SK-N-DZ (cell line): Measurements from ENCODE around the gene NEU1.
"Not testable (repeated sequence)": the region's sequence is repeated elsewhere in the genome, so short reads cannot be mapped to it uniquely, and the experiment has no call there.

Experiments used
- DNase-seq: peaks from one replicate; pipeline ENCODE4 v3.0.0-alpha.2; 2015; ENCODE audit warnings: low spot score
- small RNA-seq, 2 experiments: library from RNA; depleted of rRNA; stranded (forward); fragments of <200 nt; gene quantifications; one replicate each; pipeline ENCODE3, GENCODE V24; 2014

NEU1 gene

GRCh38 chr6:31820399-31820798 is 42.2 kb downstream of the NEU1 start:
- not testable (repeated sequence) for DNase-seq

GRCh38 chr6:31819871-31820299 is 42.7 kb downstream of the NEU1 start:
- no peak for DNase-seq

GRCh38 chr6:31817929-31818511 is 44.6 kb downstream of the NEU1 start:
- not testable (repeated sequence) for DNase-seq

- not testable (repeated sequence) for DNase-seq
Measured at GRCh38 chr6:31817133-31817928, 45.3 kb downstream of the NEU1 start.

GRCh38 chr6:31815025-31815838 is 47.4 kb downstream of the NEU1 start, which contains the start of the genes HSPA1A and HSPA1L:
Gene HSPA1A, plus strand, starts transcription at chr6:31815543. Its CDS starts 214 bp downstream, at chr6:31815757.
Gene HSPA1L, minus strand, starts transcription at chr6:31815283. Its CDS starts 3,311 bp downstream, at chr6:31811972.
- no peak for DNase-seq

- DNase-seq, result no peak
Measured at GRCh38 chr6:31814677-31815024, 48.0 kb downstream of the NEU1 start.

GRCh38 chr6:31813465-31813849 is 49.2 kb downstream of the NEU1 start:
- DNase-seq, result no peak

- DNase-seq, result no peak
Measured at GRCh38 chr6:31811645-31812044, 51.0 kb downstream of the NEU1 start.

- DNase-seq, result not testable (repeated sequence)
Measured at GRCh38 chr6:31808599-31808998, 54.0 kb downstream of the NEU1 start.

Small RNA genes within 50 kb of the gene (small RNA-seq; reads per million reads assigned to genes)
- gene SNORD48 (8.0 to 313 reads per million in 2 experiments), gene SNORD52 (0 reads per million in 2 experiments)
